ENCODE results near the gene MBD5.

The MBD5 gene

DNA sequence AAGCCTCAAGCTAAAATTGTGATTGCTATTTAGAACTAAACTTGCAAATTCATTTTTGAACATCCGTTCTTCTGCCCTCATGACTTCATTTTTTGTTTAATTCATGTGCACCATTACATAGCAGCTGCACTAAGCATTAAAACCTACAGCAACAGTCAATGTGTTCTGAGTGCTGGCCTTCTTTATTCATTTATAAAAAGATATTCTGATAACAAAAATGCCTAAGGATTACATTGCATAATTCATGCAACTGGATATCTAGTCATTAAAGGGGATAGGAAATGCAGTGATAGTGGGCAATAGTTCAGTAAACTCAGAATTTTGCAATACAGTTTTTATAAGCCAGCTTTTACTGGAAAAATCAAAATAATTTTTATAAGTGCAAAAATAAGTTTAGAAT, 329.3 kb downstream of the MBD5 start:
- no peaks in the 10 kb centered on the region for H3K9me3 ChIP-seq (ENCODE audit: insufficient read depth, low read length)
- H3K4me2 ChIP-seq (ENCODE audit: low read length): no peak overlapping the region
- H3K27ac ChIP-seq (ENCODE audit: low read length): no peak overlapping the region
- H4K20me1 ChIP-seq (ENCODE audit: insufficient read depth, low read length): no peaks in the 10 kb centered on the region
- no peaks in the 10 kb centered on the region for H3K79me2 ChIP-seq (ENCODE audit: low read length)
- H3K9ac ChIP-seq (ENCODE audit: low read length): no peak overlapping the region
- H3K4me1 ChIP-seq (ENCODE audit: low read length): peaks cover 8% of the 10 kb centered on the region
- H3K36me3 ChIP-seq (replicated peaks; ENCODE audit: low read depth, low read length): no peaks in the 10 kb centered on the region
- no peak overlapping the region for H3K4me3 ChIP-seq (ENCODE audit: low read length)
- no peak overlapping the region for H2AFZ ChIP-seq (ENCODE audit: low read depth, low read length)
- TF ChIP-seq EZH2phosphoT487 (IDR thresholded peaks at IDR 0.05; ENCODE audit: low read depth): no peak
- H3K27me3 ChIP-seq (ENCODE audit: low read depth, low read length): no peaks in the 10 kb centered on the region

DNA sequence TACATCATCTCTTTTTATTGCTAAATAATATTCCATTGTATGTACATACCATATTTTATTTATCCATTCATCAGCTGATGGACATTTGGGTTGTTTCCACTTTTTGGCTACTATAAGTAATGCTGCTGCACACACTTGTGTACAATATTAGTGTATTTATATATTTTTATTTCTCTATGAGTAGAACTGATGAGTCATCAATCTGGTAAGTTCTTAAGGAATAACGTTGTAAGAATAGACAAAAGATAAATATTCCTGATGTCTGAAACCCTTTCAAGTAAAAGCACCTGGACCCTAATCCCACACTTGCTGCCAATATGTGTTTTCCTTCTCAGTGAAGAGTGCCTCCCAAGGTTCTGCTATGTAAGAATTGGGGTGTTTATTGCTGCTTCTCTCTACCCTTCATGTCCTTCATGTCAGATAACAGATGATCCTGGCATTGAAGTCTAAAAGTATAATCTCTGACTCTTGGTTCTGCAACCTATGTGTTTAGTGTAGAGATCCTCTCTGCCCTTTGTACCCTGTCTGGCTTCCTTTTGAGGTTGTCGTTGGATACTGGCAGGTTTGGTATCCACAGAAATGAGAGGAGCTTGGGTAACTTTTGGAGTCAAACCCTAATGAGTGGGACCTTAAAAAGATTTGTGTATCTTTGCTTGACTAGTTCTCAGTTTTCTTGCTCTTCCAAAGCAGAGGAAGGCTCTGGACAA, 330.7 kb downstream of the MBD5 start:
- no peak overlapping the region for H3K4me3 ChIP-seq (ENCODE audit: low read length)
- H3K79me2 ChIP-seq (ENCODE audit: low read length): no peaks in the 10 kb centered on the region
- no peak overlapping the region for H3K27ac ChIP-seq (ENCODE audit: low read length)
- H3K36me3 ChIP-seq (replicated peaks; ENCODE audit: low read depth, low read length): no peaks in the 10 kb centered on the region
- no peaks in the 10 kb centered on the region for H3K4me1 ChIP-seq (ENCODE audit: low read length)
- no peak overlapping the region for H3K4me2 ChIP-seq (ENCODE audit: low read length)
- no peaks in the 10 kb centered on the region for H3K27me3 ChIP-seq (ENCODE audit: low read depth, low read length)
- H2AFZ ChIP-seq (ENCODE audit: low read depth, low read length): no peak overlapping the region
- no peak overlapping the region for H3K9ac ChIP-seq (ENCODE audit: low read length)
- no peak for TF ChIP-seq EZH2phosphoT487 (IDR thresholded peaks at IDR 0.05; ENCODE audit: low read depth)
- TF ChIP-seq, protein P1, sequence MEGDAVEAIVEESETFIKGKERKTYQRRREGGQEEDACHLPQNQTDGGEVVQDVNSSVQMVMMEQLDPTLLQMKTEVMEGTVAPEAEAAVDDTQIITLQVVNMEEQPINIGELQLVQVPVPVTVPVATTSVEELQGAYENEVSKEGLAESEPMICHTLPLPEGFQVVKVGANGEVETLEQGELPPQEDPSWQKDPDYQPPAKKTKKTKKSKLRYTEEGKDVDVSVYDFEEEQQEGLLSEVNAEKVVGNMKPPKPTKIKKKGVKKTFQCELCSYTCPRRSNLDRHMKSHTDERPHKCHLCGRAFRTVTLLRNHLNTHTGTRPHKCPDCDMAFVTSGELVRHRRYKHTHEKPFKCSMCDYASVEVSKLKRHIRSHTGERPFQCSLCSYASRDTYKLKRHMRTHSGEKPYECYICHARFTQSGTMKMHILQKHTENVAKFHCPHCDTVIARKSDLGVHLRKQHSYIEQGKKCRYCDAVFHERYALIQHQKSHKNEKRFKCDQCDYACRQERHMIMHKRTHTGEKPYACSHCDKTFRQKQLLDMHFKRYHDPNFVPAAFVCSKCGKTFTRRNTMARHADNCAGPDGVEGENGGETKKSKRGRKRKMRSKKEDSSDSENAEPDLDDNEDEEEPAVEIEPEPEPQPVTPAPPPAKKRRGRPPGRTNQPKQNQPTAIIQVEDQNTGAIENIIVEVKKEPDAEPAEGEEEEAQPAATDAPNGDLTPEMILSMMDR (IDR thresholded peaks at IDR 0.05; ENCODE audit: low read depth, low read length): no peak
- no peaks in the 10 kb centered on the region for H4K20me1 ChIP-seq (ENCODE audit: insufficient read depth, low read length)
- no peaks in the 10 kb centered on the region for H3K9me3 ChIP-seq (ENCODE audit: insufficient read depth, low read length)

DNA sequence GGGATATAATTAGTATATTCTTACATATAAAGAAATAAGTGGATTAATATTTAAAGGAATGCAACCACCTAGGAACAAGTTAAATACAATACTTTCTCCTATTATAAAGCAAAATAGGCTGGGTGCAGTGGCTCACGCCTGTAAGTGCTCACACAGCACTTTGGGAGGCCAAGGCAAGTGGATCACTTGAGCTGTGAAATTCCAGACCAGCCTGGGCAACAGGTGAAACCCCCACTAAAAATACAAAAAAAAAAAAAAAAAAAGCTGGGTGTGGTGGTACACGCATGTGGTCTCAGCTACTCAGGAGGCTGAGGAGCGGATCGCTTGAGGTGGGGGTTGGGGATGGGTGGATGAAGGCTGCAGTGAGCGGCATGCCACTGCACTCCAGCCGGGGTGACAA, 337.5 kb downstream of the MBD5 start:
- no peak overlapping the region for H2AFZ ChIP-seq (ENCODE audit: low read depth, low read length)
- H3K9ac ChIP-seq (ENCODE audit: low read length): no peak overlapping the region
- H4K20me1 ChIP-seq (ENCODE audit: insufficient read depth, low read length): no peaks in the 10 kb centered on the region
- no peaks in the 10 kb centered on the region for H3K9me3 ChIP-seq (ENCODE audit: insufficient read depth, low read length)
- no peaks in the 10 kb centered on the region for H3K79me2 ChIP-seq (ENCODE audit: low read length)
- H3K27ac ChIP-seq (ENCODE audit: low read length): no peak overlapping the region
- no peaks in the 10 kb centered on the region for H3K27me3 ChIP-seq (ENCODE audit: low read depth, low read length)
- no peak overlapping the region for H3K4me2 ChIP-seq (ENCODE audit: low read length)
- no peaks in the 10 kb centered on the region for H3K4me1 ChIP-seq (ENCODE audit: low read length)
- TF ChIP-seq, protein P1 (IDR thresholded peaks at IDR 0.05; ENCODE audit: low read depth, low read length): no peak
- TF ChIP-seq EZH2phosphoT487 (IDR thresholded peaks at IDR 0.05; ENCODE audit: low read depth): no peak
- H3K4me3 ChIP-seq (ENCODE audit: low read length): no peak overlapping the region
- H3K36me3 ChIP-seq (replicated peaks; ENCODE audit: low read depth, low read length): no peaks in the 10 kb centered on the region

DNA sequence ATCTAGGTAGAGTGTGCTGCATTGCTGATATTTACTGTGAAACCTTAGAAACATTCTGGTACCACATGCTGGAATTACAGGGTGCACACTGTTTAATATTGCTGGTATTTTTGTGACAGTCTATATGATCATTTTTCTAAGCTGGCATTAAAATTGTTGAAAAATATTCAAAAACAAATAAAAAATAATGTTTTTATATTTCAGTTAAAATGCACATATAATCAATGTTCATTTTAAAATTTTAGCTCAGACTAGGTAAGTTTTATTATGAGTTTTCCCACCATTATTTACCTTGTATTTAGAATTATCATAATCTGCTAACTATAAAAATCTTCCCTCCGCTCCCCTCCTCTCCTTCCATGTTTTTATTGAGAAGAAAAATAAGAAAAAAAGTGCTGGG, 339.8 kb downstream of the MBD5 start:
- H3K36me3 ChIP-seq (replicated peaks; ENCODE audit: low read depth, low read length): no peaks in the 10 kb centered on the region
- H3K9ac ChIP-seq (ENCODE audit: low read length): no peak overlapping the region
- no peak overlapping the region for H3K4me3 ChIP-seq (ENCODE audit: low read length)
- H3K79me2 ChIP-seq (ENCODE audit: low read length): no peaks in the 10 kb centered on the region
- no peaks in the 10 kb centered on the region for H3K4me1 ChIP-seq (ENCODE audit: low read length)
- H2AFZ ChIP-seq (ENCODE audit: low read depth, low read length): no peak overlapping the region
- TF ChIP-seq, protein P1 (IDR thresholded peaks at IDR 0.05; ENCODE audit: low read depth, low read length): no peak
- no peak for TF ChIP-seq EZH2phosphoT487 (IDR thresholded peaks at IDR 0.05; ENCODE audit: low read depth)
- no peak overlapping the region for H3K27ac ChIP-seq (ENCODE audit: low read length)
- H3K4me2 ChIP-seq (ENCODE audit: low read length): no peak overlapping the region
- H3K27me3 ChIP-seq (ENCODE audit: low read depth, low read length): no peaks in the 10 kb centered on the region
- H3K9me3 ChIP-seq (ENCODE audit: insufficient read depth, low read length): no peaks in the 10 kb centered on the region
- H4K20me1 ChIP-seq (ENCODE audit: insufficient read depth, low read length): no peaks in the 10 kb centered on the region

Measured in OCI-LY3 (cell line).